AG10803 (cell line): Measurements from ENCODE around the gene TNPO3.

Experiments
- DNase-seq: peaks from one replicate; pipeline ENCODE4 v3.0.0; 2010; ENCODE audit warnings: low read depth
- H3K4me3 ChIP-seq: 2 replicates; pipeline ENCODE4 v1.5.1; 2011; ENCODE audit warnings: mild to moderate bottlenecking, low read length, control low read depth
- CTCF ChIP-seq: conservative IDR thresholded peaks from 2 replicates; pipeline ENCODE4 v1.5.1; 2011; ENCODE audit warnings: mild to moderate bottlenecking, low read length, control low read depth, inconsistent platforms

The TNPO3 gene

GRCh38 chr7:128988372-128988771 is 66.5 kb downstream of the TNPO3 start:
- no peak overlapping the region for H3K4me3 ChIP-seq
- no peak for TF ChIP-seq CTCF
- no peak for DNase-seq

- H3K4me3 ChIP-seq: no peak overlapping the region
- no peak for TF ChIP-seq CTCF
- DNase-seq: no peak
Observed at GRCh38 chr7:128986609-128987008, 68.3 kb downstream of the TNPO3 start.

- no peak for DNase-seq
- no peak for TF ChIP-seq CTCF
- no peak overlapping the region for H3K4me3 ChIP-seq
Observed at GRCh38 chr7:128985660-128986059, 69.3 kb downstream of the TNPO3 start.

- TF ChIP-seq CTCF: no peak
- no peak overlapping the region for H3K4me3 ChIP-seq
- DNase-seq: no peak
Observed at GRCh38 chr7:128982105-128982504, 72.8 kb downstream of the TNPO3 start.

- H3K4me3 ChIP-seq: no peak overlapping the region
- DNase-seq: no peak
- no peak for TF ChIP-seq CTCF
Observed at GRCh38 chr7:128974241-128974934, 80.5 kb downstream of the TNPO3 start.

GRCh38 chr7:128968624-128969023 is 86.3 kb downstream of the TNPO3 start:
- no peak for DNase-seq
- no peak overlapping the region for H3K4me3 ChIP-seq
- TF ChIP-seq CTCF: no peak

- H3K4me3 ChIP-seq: no peak overlapping the region
- no peak for TF ChIP-seq CTCF
- no peak for DNase-seq
Observed at GRCh38 chr7:128963327-128963757, 91.6 kb downstream of the TNPO3 start.
